Bronchial epithelial cell (primary cell): Measurements from ENCODE around the gene PDE1C. TPM values are rescaled to one million over a fixed set of nuclear protein-coding genes. Genes with fewer than 3 reads are reported as not detected.

Source experiments
- DNase-seq: peaks from one replicate; pipeline ENCODE4 v3.0.0-alpha.2; 2010; ENCODE audit warnings: low read depth
- FAIRE-seq: peaks from 2 replicates; lab custom pipeline; 2011; peaks lifted over from hg19 to GRCh38; lab: Jason Lieb, UNC
- H3K27me3 ChIP-seq: 2 replicates; pipeline ENCODE4 v1.5.1; 2011; ENCODE audit warnings: low read length; ENCODE audit not compliant: control insufficient read depth, insufficient read depth
- H3K36me3 ChIP-seq: 2 replicates; pipeline ENCODE4 v1.5.1; 2011; ENCODE audit warnings: low read length; ENCODE audit not compliant: control insufficient read depth, insufficient read depth
- H3K4me3 ChIP-seq: 2 replicates; pipeline ENCODE4 v1.5.1; 2011; ENCODE audit warnings: mild to moderate bottlenecking, low read depth, low read length, control low read depth
- total RNA-seq: library from RNA; depleted of rRNA; stranded (reverse); fragments of >200 nt; gene quantifications from 2 replicates; pipeline ENCODE4 v1.2.1, GENCODE V29; 2014
- TF ChIP-seq, protein P1 (sequence below): IDR thresholded peaks from 2 replicates; pipeline ENCODE4 v1.5.1; 2011; ENCODE audit warnings: mild to moderate bottlenecking, moderate library complexity, low read length, control low read depth, inconsistent platforms; ENCODE audit not compliant: insufficient read depth, severe bottlenecking

The PDE1C gene
- total RNA-seq, 1 donor from 2014 or later, result not detected

DNA sequence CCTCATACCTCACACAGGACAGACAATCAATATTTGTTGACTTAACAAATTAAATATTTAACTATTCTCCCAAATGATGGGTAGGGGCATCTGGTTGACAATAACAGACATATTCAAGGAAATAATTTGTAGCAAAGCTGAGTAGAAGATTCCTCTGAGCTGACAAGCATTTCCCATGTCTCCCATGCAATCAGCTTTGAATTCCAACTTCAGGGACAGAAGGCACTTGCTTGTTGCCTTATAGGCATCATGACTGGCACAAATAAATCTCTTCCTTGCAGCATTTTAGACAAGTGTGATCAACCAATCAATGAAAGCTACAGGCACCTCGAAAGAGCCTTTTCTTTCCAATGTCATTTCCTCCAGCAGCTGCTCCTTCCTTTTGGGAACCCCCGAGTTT is 146.0 kb downstream of the PDE1C start:
- no peaks in the 10 kb centered on the region for H3K27me3 ChIP-seq
- H3K36me3 ChIP-seq, result no peaks in the 10 kb centered on the region
- TF ChIP-seq, protein P1, sequence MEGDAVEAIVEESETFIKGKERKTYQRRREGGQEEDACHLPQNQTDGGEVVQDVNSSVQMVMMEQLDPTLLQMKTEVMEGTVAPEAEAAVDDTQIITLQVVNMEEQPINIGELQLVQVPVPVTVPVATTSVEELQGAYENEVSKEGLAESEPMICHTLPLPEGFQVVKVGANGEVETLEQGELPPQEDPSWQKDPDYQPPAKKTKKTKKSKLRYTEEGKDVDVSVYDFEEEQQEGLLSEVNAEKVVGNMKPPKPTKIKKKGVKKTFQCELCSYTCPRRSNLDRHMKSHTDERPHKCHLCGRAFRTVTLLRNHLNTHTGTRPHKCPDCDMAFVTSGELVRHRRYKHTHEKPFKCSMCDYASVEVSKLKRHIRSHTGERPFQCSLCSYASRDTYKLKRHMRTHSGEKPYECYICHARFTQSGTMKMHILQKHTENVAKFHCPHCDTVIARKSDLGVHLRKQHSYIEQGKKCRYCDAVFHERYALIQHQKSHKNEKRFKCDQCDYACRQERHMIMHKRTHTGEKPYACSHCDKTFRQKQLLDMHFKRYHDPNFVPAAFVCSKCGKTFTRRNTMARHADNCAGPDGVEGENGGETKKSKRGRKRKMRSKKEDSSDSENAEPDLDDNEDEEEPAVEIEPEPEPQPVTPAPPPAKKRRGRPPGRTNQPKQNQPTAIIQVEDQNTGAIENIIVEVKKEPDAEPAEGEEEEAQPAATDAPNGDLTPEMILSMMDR, result no peak
- H3K4me3 ChIP-seq, result no peak overlapping the region
- FAIRE-seq, result no peak
- no peak for DNase-seq

DNA sequence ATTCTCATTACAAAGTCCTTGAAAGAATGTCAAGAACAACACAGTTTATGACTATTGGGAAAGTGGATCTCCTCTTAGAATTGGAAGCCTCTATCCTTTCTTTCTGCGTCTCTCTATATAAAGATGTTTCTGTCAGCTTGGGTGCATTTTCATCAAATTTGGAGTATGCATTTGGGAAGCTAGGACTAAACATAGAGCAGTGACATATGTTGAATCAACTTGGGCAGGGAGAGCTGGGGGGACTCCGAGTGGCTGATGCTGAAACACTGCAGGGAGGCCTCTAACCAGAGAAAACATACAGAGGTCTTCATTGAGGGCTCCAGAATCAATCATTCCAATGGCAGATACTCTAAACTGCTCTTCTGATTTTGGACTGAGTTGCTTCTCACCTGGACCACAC is 147.4 kb downstream of the PDE1C start:
- Histone ChIP-seq H3K4me3 (no peak overlapping the region), H3K27me3 (no peaks in the 10 kb centered on the region), H3K36me3 (no peaks in the 10 kb centered on the region)
- DNase-seq, result no peak
- no peak for FAIRE-seq
- TF ChIP-seq, protein P1, result no peak

DNA sequence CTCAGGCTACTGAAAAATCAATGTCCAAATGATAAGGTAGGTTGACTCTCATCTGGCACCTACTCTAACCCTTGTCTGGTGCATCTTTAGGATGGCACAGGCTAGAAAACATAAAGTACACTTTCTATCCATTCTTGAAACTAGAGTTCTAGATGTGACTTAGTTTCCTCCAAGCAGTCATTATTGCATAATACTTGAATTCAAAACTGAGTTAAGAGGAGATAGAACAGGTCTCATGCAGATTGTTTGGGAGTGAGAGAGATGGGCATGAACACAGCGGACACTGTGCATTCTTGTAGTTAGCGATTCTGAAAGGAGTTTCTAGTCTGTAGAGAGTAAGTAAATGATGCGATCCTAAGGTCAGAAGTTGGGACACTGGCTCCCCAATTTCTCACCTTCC is 149.2 kb downstream of the PDE1C start:
- FAIRE-seq, result no peak
- Histone ChIP-seq H3K36me3 (no peaks in the 10 kb centered on the region), H3K4me3 (no peak overlapping the region), H3K27me3 (no peaks in the 10 kb centered on the region)
- TF ChIP-seq, protein P1, result no peak
- DNase-seq, result no peak

DNA sequence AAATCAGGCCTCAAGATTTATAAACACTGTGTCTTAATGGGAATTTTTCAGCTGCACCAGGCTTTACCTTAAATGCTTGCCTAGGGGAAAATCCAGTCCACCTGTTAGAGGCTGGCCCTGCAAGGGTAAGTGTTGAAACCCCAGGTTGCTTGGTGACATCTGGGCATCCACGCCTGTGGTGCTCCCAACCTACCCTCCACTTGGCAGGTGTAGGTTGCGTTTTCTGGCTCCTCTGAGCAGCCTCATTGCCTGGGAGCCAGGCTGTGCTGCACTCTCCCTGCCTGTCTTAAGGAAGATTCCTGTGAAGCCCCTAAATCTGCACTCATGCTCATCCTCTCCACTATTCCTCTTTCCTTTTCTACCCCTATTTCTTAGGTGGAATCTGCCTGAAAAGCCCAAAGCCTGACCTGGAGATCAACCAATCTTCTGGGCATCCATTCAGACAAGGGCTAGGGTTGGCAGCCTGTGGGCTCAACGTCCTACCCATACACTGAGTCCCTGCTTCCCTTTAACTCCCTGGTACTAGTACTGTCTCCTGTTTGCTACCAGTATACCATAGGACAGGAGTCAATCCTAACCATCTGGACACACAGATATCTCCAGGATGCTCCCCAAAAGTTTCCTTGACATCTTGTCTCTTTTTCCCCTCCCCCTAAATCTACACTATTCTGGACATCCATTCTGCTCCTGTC is 150.4 kb downstream of the PDE1C start:
- TF ChIP-seq, protein P1, result no peak
- FAIRE-seq, result peak; percentile 55
- no peaks in the 10 kb centered on the region for H3K27me3 ChIP-seq
- H3K4me3 ChIP-seq, result no peak overlapping the region
- no peak for DNase-seq
- no peaks in the 10 kb centered on the region for H3K36me3 ChIP-seq

DNA sequence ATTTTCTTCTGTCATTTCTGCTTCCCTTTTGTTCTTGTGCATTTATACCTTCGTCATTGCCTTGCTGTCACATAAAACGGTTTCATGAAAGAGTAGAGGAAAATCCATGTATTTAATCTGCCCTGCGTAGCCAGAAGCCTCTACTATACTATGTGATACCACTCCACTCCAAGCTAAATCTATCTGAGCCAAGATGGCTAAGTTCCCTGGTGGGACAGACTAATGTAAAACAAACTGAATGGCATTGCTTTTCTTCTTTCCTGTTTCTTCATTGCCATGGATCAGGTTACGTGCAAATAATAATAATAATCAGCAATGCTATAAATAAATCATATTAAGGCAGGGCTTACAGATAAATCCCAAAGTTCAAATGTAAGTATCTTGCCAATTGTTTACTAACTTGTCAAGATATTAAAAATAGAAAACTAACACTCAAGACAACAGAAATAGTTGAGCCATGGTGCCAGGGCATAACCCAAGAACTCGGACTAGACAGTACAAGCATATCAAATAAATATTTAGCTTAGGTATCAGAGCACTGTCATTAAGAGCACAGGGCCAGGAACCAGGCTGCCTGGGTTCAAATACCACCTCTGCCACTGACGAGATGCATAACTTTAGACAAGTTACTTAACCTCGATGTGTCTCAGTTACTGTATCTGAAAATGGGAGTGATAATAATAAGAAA is 151.4 kb downstream of the PDE1C start:
- FAIRE-seq, result no peak
- H3K27me3 ChIP-seq, result no peaks in the 10 kb centered on the region

More for the DNA sequence above, 151.4 kb downstream of the PDE1C start:
- Histone ChIP-seq H3K4me3 (no peak overlapping the region), H3K36me3 (no peaks in the 10 kb centered on the region)
- no peak for DNase-seq
- TF ChIP-seq, protein P1, result no peak
